ENCODE results near the gene PNPLA2.
A peak's percentile ranks its signal among the peaks of the same experiment; 100 is the strongest.

The PNPLA2 gene, protein sequence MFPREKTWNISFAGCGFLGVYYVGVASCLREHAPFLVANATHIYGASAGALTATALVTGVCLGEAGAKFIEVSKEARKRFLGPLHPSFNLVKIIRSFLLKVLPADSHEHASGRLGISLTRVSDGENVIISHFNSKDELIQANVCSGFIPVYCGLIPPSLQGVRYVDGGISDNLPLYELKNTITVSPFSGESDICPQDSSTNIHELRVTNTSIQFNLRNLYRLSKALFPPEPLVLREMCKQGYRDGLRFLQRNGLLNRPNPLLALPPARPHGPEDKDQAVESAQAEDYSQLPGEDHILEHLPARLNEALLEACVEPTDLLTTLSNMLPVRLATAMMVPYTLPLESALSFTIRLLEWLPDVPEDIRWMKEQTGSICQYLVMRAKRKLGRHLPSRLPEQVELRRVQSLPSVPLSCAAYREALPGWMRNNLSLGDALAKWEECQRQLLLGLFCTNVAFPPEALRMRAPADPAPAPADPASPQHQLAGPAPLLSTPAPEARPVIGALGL

GRCh38 chr11:818396-819128 lies at the start of gene PNPLA2:
Gene PNPLA2, plus strand, starts transcription at chr11:818914. Its CDS starts 805 bp downstream, at chr11:819719.
- no peak for DNase-seq

DNA sequence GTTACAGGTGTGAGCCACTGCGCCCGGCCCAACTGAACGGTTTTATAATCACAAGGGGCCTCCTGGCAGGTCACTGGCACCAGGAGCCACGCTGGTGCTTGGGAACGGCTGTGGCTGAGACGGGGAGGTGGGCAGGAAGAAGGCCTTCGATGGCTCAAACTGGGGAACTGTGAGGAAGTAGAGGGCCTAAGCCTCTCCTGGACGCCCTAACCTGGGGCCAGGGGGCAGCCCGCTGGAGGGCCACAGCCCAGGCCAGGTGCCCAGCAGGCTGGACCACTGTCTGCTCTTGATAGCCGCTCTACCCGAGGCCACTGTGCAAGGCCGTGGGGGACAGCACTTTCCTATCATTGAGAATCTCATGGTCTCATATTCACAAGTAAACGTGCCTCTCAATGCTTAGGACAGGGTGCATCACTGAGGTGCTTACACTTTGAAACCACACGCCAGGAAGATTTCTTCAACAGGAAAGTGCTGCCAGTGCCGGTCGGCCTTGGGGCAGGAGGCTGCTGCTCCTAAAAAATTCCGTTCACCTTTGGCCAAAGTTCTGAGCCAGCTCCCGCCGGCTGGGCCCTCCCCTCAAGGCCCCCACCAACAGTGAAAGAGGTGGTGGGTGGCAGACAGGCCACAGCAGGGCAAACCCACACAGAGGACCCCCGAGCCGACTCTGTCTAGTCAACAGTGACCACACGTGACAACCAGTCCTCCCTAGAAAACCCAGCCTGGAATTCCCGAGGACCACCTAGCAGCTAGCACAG lies 48.6 kb upstream of the PNPLA2 start:
- DNase-seq, result no peak

- DNase-seq, result no peak
Measured at GRCh38 chr11:770642-771616, 47.8 kb upstream of the PNPLA2 start.

GRCh38 chr11:771617-772204 lies 47.0 kb upstream of the PNPLA2 start:
- no peak for DNase-seq

GRCh38 chr11:772429-773390 lies 46.0 kb upstream of the PNPLA2 start:
- DNase-seq, result no peak

- DNase-seq, result no peak
Measured at GRCh38 chr11:773425-773824, 45.3 kb upstream of the PNPLA2 start.

- no peak for DNase-seq
Measured at GRCh38 chr11:773830-774229, 44.9 kb upstream of the PNPLA2 start.

DNA sequence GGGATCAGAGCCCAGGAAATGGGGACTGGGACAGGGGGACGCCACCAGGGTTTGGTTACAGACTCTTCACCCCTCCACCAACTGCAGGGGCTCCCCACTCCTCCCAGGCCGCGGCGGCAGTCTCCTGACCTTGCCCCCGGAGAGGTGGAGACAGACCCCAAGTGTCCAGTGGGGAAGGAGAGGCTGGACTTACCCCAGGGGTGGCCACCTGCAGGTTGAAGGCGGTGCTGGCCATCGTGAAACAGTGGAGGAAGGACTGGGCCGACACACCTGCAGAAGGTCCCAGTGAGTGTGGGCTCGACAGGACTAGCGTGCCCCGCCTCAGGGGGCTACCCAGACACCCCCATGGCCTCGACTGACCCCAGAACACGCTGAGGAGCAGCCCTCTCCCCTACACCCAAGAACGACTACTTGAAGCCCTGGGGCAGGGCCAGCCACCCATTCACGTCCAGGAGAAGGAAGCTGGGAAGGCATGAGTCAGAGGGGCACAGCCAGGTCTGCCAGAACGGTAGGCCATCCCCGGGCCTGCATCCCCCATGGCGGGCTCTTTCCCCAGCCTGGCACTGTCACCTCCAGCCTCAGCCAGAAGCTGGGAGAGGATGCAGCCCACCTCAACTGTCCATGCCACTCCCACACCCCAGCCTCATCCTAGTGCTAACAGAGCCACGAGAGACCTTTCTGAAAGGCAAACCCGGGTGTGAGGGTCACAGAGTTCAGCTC lies 43.7 kb upstream of the PNPLA2 start:
- DNase-seq, result no peak

DNA sequence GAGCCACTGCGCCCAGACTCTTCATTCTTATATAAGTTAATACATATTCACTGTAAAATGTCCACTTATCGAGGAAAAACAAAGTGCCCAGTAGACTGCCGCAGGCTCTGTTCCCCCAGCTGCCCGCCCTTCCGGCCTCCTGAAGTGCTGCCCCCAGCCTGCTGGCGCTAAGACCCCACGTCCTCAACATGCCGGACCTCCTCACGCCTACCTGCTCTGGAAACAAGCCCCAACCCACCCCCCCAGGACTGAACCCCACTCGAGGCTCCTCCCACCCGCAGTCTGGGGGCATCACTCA lies 42.5 kb upstream of the PNPLA2 start:
- no peak for DNase-seq

- DNase-seq, result peak; percentile 31 to 47
Measured at GRCh38 chr11:776561-777287, 42.0 kb upstream of the PNPLA2 start.

- peak; percentile 95 to 96 for DNase-seq
Measured at GRCh38 chr11:777288-778255, 41.1 kb upstream of the PNPLA2 start, which contains the start of gene GATD1. Gene GATD1, minus strand, starts transcription at chr11:777487. Its CDS starts 25 bp downstream, at chr11:777462.

DNA sequence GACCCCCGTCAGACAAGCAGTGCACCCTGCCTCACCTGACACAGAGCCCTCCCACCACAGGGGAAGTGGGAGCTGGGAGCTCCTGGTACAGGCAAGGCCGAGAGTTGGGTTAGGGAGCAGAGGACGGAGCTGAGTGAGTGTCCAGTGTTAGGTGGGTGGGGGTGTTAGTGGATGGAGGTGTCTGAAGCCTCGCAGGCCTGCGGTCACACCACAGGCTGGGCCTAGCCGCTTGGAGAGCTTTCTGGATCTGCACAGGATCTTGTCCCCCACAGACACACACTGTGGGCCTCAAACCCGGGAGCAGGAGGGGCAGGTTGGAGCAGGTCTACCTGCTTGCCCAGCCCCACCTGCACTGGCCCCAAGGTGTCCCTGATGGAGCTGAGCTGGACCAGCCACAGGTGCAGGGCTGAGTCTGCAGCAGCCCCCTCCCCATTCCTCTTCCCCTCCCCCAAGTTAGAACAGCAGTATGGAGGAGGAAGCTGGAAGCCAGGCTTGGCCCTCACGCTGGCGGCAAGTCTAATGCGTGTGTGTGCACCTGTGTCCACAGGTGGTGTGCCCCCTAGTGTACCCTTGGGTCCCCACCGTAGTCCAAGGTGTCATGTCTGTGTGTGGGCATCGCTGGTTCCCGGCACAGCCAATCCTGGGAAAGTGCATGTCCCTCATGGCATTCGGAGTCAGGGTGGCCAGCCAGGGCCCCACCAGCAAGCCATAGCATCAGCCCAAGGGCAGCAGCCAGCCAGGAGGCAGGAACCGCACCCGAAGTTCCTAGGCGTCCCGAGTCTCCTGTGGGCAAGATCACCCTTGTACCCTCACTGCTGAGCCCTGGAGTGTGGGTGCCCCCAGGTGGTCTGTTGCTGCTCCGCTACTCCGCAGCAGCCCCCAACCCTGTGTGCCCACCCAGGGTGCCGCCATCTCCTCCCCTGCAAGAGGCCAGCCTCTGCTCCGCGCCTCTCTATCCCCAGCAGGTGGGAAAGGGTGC lies 39.4 kb upstream of the PNPLA2 start:
- no peak for DNase-seq

- DNase-seq, result no peak
Measured at GRCh38 chr11:779955-780532, 38.7 kb upstream of the PNPLA2 start.

- DNase-seq, result no peak
Measured at GRCh38 chr11:782264-783174, 36.2 kb upstream of the PNPLA2 start.

DNA sequence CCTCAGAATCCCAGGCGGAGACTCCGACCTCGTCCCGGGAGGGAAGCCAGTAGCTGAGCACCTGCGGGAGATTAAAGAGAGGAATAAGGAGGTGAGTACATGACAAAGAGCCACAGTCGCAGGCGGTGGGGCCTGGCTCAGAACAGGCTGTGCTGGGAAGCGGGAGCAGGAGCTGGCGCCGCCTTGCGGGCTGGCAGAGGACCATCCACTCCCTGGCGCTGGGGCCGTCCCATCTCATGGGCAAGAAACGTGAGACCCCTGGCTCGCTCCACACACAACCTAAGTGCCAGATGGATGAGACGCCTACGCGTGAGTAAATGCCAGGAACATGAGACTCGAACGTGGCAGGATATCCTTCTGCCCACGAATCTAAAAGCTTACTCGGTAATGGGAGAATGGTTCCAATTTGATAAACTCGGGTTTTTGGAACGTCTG lies 35.1 kb upstream of the PNPLA2 start:
- DNase-seq, result peak; percentile 37 to 57

All from activated CD4-positive, alpha-beta T cell treated with anti-CD3 and anti-CD28 coated beads, Interleukin-2, amount 50 U/mL, for 48 hours (primary cell).